HG02642 (cell line): ENCODE data around the gene SEC24C.
A peak's percentile ranks its signal among the peaks of the same experiment; 100 is the strongest.

Source experiments
- ATAC-seq: cut with Tn5 transposase; IDR thresholded peaks from one replicate; pipeline ENCODE4 v1.9.1; 2021; ENCODE audit warnings: mild to moderate bottlenecking; ENCODE audit not compliant: unreplicated experiment, poor library complexity

The SEC24C gene

DNA sequence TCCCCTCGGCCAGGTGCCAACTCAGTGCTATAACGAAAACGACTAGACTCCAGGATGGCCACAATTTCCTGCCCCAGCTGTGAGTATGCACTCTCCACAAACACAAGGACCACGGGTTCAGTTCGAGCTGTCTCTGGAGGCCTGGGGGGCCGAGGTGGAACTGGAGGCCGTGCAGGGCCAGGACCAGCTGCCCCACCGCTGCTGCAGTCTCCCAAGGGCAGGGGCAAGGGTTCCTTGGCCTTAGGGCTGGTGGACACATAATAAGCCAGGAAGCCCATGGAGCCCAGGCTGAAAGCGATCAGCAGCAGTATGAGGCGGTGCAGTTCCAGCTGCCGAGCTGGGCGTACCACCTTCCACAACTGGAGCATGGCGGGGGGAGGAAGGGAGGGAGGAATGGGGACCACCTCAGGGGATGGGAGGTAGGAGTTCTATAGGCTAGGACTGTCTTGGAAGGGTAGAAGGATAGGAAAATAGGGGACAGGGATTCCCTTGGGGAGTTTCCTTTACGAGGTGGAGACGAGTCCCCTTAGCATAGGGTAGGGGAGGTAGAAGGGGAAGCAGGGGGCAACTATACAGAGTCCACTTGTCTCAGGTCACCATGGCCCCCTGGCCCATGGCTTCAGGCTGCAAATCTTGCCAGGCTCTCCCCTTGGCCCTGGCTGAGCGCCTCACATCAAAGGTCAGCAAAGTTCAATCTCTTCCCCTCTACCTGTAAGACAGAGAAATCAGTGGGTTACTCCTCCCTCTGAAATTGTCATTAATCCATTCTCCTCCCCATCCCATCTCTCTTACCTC is 64.0 kb downstream of the SEC24C start:
- ATAC-seq, result no peak

DNA sequence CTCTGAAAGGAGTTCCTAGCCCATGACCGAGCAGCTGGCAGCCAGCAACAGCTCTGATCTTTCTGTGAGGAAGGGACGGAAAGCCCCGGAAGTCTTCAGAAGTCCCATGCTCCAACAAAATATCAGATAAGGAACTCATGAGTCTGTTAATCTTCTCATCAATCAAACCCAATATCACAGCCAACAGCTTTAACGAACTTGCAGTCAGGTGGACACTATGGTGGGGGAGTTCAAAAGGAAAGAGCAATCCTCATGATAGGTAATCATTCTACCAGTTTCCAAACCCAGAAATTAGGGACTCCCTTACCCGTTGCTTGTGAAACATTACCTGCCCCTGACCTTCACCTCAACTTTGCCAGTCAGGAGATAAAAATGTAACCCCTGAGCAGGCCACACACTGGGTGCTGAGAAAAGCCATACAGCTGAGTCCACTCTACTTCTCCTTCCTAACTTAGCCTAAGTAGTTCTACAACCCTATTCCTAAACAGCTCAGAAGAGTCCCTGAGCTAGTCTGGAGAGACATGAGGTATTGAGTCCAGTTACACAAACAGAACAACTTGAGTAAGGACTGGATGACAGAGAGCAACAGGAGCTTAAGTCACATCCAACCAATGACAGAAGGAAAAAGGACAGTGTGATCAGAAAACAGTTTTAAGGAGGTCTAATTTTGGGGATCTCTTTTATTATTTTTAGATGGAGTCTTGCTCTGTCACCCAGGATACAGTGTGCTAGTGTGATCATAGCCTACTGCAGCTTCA is 65.1 kb downstream of the SEC24C start:
- no peak for ATAC-seq

DNA sequence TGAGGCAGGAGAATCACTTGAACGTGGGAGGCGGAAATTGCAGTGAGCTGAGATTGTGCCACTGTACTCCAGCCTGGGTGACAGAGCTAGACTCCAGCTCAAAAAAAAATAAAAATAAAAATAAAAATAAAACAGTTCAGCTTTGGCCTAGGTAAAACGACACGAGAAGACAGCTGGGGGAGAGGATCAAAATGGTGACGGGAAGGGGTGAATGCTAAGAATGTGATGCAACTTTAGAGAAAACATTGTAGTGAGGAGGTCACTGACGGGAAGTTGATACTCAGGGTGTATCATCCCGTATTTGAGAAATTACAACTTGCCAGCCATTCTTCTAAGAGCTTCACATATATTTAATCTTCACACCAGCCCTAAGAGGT is 66.2 kb downstream of the SEC24C start:
- ATAC-seq, result no peak

DNA sequence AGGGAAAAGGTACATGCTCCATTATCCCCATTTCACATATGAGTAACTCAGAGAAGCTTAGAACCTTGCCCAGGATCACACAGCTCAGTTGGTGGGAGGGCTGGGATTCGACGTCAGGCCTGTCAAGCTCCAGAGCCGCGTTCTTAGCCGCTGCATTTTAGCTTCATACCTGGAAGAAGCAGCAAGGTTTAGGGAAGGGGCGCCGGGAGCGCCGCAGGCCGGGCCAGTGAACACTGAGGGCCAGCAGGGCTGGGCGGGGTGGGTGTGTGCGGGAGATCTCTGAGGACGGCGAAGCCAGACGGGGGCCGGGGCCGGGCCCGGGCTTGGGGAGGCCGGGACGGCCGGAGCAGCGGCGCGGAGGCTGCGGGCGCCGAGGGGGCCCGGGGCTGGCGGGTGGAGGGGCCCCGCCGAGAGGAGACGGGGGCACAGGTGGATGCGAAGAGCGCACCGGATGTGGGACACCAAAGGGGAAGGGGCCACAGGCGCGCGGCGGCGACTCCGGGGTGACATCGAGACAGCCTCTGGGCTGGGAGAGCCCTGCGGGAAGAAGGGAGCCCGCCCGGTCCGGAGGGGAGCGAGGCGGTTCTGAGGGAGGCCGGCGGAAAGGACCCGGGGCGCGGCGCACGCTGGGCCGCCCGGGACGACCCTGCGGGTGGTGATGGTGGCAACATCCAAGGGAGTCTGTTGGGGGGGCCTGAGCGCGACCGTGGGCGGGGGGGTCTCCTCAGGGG is 66.7 kb downstream of the SEC24C start:
- ATAC-seq, result peak; percentile 28

DNA sequence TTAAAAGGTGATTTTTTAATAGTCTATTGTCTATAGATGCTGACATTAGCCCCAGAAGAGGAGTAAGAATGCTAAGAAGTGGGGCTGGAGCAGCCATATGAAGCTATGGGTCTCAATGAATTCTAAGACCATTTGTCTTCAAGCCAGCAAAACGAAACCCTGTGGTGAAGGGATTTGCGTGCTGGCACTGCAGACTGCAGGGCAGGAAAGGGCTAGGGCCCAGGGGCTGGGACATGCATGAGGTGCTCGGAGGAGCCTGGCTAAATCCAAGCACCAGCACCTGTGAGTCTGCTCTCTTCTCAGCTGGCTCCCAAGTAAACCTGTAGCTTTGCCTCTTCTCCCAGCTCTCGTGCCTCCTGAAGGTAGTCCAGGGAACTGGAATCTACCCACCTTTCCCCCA is 68.5 kb downstream of the SEC24C start:
- ATAC-seq, result no peak

DNA sequence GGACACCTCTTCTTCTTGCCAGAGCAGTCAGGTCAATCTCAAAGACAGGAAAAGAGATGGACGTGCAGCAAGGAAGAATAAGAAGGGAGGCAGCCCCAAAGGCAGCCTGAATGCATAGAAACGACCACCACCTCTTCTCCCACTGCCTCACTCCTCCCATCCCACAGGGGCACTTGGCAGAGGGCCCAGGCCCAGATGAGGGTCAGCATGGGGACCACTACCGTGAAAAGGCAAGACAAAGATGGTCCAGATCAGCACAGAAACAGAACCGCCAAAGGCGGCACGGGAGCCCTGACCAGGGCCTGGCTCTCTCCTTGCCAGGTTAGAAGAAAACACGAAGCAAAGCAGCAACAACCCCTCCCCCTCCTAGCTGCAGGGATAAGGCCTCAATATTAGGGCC is 69.2 kb downstream of the SEC24C start:
- ATAC-seq, result no peak

- ATAC-seq, result no peak
These were observed 70.2 kb downstream of the SEC24C start for GRCh38 chr10:73814276-73814895.

DNA sequence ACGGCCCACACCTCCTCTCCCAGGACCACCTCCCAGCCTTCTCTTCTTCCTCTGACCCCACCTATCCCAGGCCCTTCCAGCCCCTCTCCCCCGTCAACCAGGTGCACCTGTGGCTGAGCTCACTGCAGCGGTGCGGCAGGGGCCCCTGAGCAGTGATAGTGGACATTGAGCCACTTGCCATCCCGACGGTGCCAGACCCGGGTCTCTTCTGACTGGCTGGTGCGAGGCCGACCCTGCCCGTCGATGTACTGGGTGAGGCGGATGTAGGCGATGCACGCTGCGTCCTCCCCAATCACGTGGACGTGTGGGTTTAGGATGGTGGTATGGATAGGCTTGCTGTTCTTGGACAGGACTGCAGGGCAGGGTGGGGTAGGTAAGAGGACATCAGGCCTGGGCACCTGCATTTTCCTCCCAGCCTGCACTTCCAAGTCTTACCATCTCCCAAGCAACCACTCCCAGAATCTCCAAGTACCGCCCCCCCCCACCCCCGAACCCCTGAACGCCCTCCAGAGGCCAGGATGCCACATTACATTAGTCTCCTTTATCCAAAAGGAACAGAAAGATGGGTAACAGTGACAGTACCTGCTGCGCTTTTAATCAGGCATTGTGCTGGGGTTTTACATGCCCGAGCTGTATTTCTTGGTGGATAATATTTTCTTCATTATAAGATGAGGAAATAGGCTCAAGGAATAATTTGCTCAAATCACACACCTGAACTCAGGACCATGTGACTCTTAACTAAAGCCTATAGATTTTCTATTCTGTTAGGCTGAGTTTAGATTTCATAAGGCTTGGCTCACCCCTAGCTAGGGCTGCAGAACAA is 70.9 kb downstream of the SEC24C start:
- no peak for ATAC-seq

- ATAC-seq, result no peak
These were observed 71.5 kb downstream of the SEC24C start for GRCh38 chr10:73815719-73816030.

- ATAC-seq, result no peak
These were observed 73.0 kb downstream of the SEC24C start for GRCh38 chr10:73816917-73817729.

GRCh38 chr10:73817826-73818225 is 73.7 kb downstream of the SEC24C start:
- no peak for ATAC-seq

DNA sequence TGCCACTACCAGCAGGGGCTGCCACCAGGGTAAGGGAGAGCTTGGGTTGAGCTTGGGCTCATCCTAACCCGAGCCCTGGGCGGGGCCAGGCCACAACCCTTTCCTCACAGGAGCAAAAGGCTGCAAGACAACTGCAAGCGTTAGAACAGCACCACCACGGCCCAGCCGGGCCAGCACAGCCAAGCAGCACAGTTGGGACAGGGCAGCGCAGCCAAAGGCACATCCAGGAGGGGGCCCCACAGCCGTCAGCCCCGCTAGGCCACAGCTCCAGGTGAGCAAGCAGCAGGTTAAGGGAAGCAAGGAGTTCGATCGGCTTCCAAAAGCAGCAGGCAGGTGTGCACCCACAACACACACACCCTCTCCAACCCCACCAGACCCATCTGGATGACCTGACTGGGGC is 74.2 kb downstream of the SEC24C start:
- no peak for ATAC-seq

DNA sequence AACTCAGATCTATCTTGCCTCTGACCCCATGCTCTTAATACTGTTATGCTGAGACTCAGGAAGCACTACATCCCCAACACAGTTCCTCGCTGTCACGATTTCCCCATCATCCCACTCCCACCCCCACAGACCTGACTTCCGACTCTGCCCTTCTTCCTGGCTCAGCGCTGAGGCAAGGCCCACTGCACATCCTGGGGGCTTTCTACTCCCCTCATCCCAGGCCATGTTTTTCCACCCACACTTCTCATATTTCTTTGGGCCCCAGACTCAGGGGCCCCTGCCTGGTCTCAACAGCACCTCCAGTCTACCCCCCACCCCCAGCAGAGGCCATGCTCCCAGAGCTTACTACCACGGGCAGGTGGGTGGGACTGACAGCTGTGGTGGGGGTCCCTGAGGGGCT is 74.9 kb downstream of the SEC24C start:
- ATAC-seq, result no peak

DNA sequence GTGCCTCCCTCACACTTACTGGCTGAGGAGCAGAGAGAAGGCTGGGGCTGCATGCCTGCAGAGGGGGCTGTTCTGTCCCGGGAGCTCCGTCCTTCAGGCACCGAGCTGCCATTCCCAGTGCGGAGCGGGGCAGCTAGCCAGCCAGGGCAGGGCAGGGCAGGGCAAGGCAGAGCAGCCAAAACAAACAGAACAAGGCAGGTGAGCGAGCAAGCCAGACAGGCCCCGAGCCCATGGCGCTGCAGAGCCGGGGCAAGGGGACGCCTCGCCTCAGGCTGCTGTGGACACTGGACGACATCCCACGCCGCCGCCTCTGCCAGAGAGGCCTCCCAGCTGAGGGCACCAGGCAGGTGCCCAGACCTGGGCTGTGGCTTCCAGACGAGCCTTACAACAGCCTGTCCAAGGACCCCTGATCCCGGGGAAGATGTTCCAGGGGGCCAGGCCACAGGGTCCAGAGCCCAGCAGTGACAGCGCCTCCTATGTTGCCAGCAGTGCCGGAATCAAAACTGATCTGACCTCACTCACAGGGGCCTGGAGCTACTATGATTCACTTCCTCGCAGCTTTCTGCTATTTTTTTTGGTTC is 75.4 kb downstream of the SEC24C start:
- no peak for ATAC-seq
